Measurements from ENCODE around the gene CIITA. TPM values are rescaled to one million over a fixed set of nuclear protein-coding genes. Genes with fewer than 3 reads are reported as not detected.

The CIITA gene
- total RNA-seq, 2 donors from 2014 or later: 0.52 to 2.3 TPM

Other genes with a start within 250 kb of the CIITA start
- gene TEKT5, start 182.3 kb upstream of the CIITA start, total RNA-seq: not detected
- 10 to 100 TPM; 21.3 to 31.2 TPM for gene NUBP1, start 133.4 kb upstream of the CIITA start, total RNA-seq
- gene TVP23A, start 58.4 kb upstream of the CIITA start, total RNA-seq: not detected
- gene DEXI, start 65.3 kb downstream of the CIITA start, total RNA-seq: 10 to 100 TPM; 17.1 to 30.2 TPM
- gene CLEC16A, start 67.4 kb downstream of the CIITA start, total RNA-seq: 10 to 100 TPM; 28.0 to 33.2 TPM